ENCODE results near the gene THOC7.

The THOC7 gene

GRCh38 chr3:63877737-63878393 lies 14.3 kb upstream of the THOC7 start:
- no peak for DNase-seq

GRCh38 chr3:63876260-63876659 lies 12.7 kb upstream of the THOC7 start:
- DNase-seq, result no peak

GRCh38 chr3:63875510-63875909 lies 11.9 kb upstream of the THOC7 start:
- no peak for DNase-seq

GRCh38 chr3:63874769-63875168 lies 11.2 kb upstream of the THOC7 start:
- DNase-seq, result no peak

- no peak for DNase-seq
Measured at GRCh38 chr3:63872135-63872924, 8.7 kb upstream of the THOC7 start.

- no peak for DNase-seq
Measured at GRCh38 chr3:63870615-63871005, 7.0 kb upstream of the THOC7 start.

- no peak for DNase-seq
Measured at GRCh38 chr3:63869940-63870614, 6.5 kb upstream of the THOC7 start.

GRCh38 chr3:63867225-63867624 lies 3.6 kb upstream of the THOC7 start:
- no peak for DNase-seq

GRCh38 chr3:63864965-63865327 lies 1.3 kb upstream of the THOC7 start:
- no peak for DNase-seq

GRCh38 chr3:63864008-63864964 lies 681 bp upstream of the THOC7 start:
- peak; percentile 49 for DNase-seq

GRCh38 chr3:63862804-63863149 lies 828 bp downstream of the THOC7 start:
- DNase-seq, result no peak

GRCh38 chr3:63861306-63861705 lies 2.3 kb downstream of the THOC7 start:
- no peak for DNase-seq

GRCh38 chr3:63860776-63861175 lies 2.8 kb downstream of the THOC7 start:
- no peak for DNase-seq

GRCh38 chr3:63857311-63857710 lies 6.3 kb downstream of the THOC7 start:
- DNase-seq, result no peak

GRCh38 chr3:63855333-63855940 lies 8.2 kb downstream of the THOC7 start:
- no peak for DNase-seq

- DNase-seq, result no peak
Measured at GRCh38 chr3:63853106-63853505, 10.5 kb downstream of the THOC7 start.

GRCh38 chr3:63851287-63851686 lies 12.3 kb downstream of the THOC7 start:
- no peak for DNase-seq

GRCh38 chr3:63849175-63849574 lies 14.4 kb downstream of the THOC7 start:
- no peak for DNase-seq

GRCh38 chr3:63847718-63848450 lies 15.7 kb downstream of the THOC7 start:
- no peak for DNase-seq

- no peak for DNase-seq
Measured at GRCh38 chr3:63845215-63845614, 18.4 kb downstream of the THOC7 start.

GRCh38 chr3:63842127-63842526 lies 21.5 kb downstream of the THOC7 start:
- DNase-seq, result no peak

- no peak for DNase-seq
Measured at GRCh38 chr3:63841704-63842103, 21.9 kb downstream of the THOC7 start.
